Epithelial cell of proximal tubule (primary cell): ENCODE data around the gene XCL1. TPM values are rescaled to one million over a fixed set of nuclear protein-coding genes. Genes with fewer than 3 reads are reported as not detected.

Source experiments
- DNase-seq: peaks from one replicate; pipeline ENCODE4 v3.0.0-alpha.2; 2011; ENCODE audit warnings: low read depth
- H3K4me3 ChIP-seq: 2 replicates; pipeline ENCODE4 v1.5.1; 2011; ENCODE audit warnings: low read depth, mild to moderate bottlenecking, low read length
- CTCF ChIP-seq: conservative IDR thresholded peaks from 2 replicates; pipeline ENCODE4 v1.5.1; 2012; ENCODE audit warnings: low read depth, mild to moderate bottlenecking, low read length
- total RNA-seq: library from RNA; depleted of rRNA; stranded (reverse); fragments of >200 nt; gene quantifications from 2 replicates; pipeline ENCODE4 v1.2.3, GENCODE V29; 2015

Gene XCL1
- total RNA-seq, 1 donor from 2014 or later, result not detected

- no peak for TF ChIP-seq CTCF
- DNase-seq, result no peak
- no peak overlapping the region for H3K4me3 ChIP-seq
Observed at GRCh38 chr1:168556647-168557046, 19.8 kb upstream of the XCL1 start.

GRCh38 chr1:168560370-168560769 is 16.0 kb upstream of the XCL1 start:
- DNase-seq, result no peak
- H3K4me3 ChIP-seq, result no peak overlapping the region
- TF ChIP-seq CTCF, result no peak

GRCh38 chr1:168561989-168562388 is 14.4 kb upstream of the XCL1 start:
- TF ChIP-seq CTCF, result no peak
- DNase-seq, result no peak
- H3K4me3 ChIP-seq, result no peak overlapping the region

GRCh38 chr1:168565825-168566224 is 10.6 kb upstream of the XCL1 start:
- DNase-seq, result no peak
- no peak for TF ChIP-seq CTCF
- no peak overlapping the region for H3K4me3 ChIP-seq

GRCh38 chr1:168567007-168567406 is 9.4 kb upstream of the XCL1 start:
- no peak for DNase-seq
- no peak overlapping the region for H3K4me3 ChIP-seq
- no peak for TF ChIP-seq CTCF

GRCh38 chr1:168567568-168567967 is 8.8 kb upstream of the XCL1 start:
- no peak for TF ChIP-seq CTCF
- no peak overlapping the region for H3K4me3 ChIP-seq
- DNase-seq, result no peak

- no peak for TF ChIP-seq CTCF
Observed at GRCh38 chr1:168568346-168568745, 8.1 kb upstream of the XCL1 start.

More at GRCh38 chr1:168568346-168568745, 8.1 kb upstream of the XCL1 start:
- no peak overlapping the region for H3K4me3 ChIP-seq
- no peak for DNase-seq
